GM18519 (cell line): Measurements from ENCODE around the gene NTS.

Experiments
- ATAC-seq: cut with Tn5 transposase; IDR thresholded peaks from one replicate; pipeline ENCODE4 v1.9.1; 2021; ENCODE audit warnings: mild to moderate bottlenecking, moderate library complexity; ENCODE audit not compliant: unreplicated experiment, low FRiP score

The NTS gene

GRCh38 chr12:85874031-85874461, at the start of gene NTS:
Gene NTS (plus strand): TSS chr12:85874295. CDS start chr12:85874404, 109 bp downstream.
- ATAC-seq, result peak; percentile 85

- ATAC-seq, result no peak
These were observed 48.3 kb upstream of the NTS start for GRCh38 chr12:85825746-85826145.

- ATAC-seq, result no peak
These were observed 45.5 kb upstream of the NTS start for GRCh38 chr12:85828576-85828975.

GRCh38 chr12:85829391-85829790, 44.7 kb upstream of the NTS start:
- no peak for ATAC-seq

- no peak for ATAC-seq
These were observed 42.6 kb upstream of the NTS start for GRCh38 chr12:85831327-85831990.

- ATAC-seq, result no peak
These were observed 40.5 kb upstream of the NTS start for GRCh38 chr12:85833579-85833978.

- no peak for ATAC-seq
These were observed 39.7 kb upstream of the NTS start for GRCh38 chr12:85834378-85834777.

GRCh38 chr12:85835426-85836196, 38.5 kb upstream of the NTS start:
- ATAC-seq, result no peak

GRCh38 chr12:85836197-85837090, 37.7 kb upstream of the NTS start, which contains the start of gene RASSF9:
Gene RASSF9 (minus strand): TSS chr12:85836409. CDS start chr12:85836201, 208 bp downstream.
- ATAC-seq, result no peak

GRCh38 chr12:85843606-85844310, 30.3 kb upstream of the NTS start:
- no peak for ATAC-seq

- no peak for ATAC-seq
These were observed 24.8 kb upstream of the NTS start for GRCh38 chr12:85849344-85849743.

GRCh38 chr12:85855305-85855704, 18.8 kb upstream of the NTS start:
- no peak for ATAC-seq

GRCh38 chr12:85856966-85857365, 17.1 kb upstream of the NTS start:
- no peak for ATAC-seq

GRCh38 chr12:85865890-85866289, 8.2 kb upstream of the NTS start:
- no peak for ATAC-seq

GRCh38 chr12:85866986-85867776, 6.9 kb upstream of the NTS start:
- peak; percentile 91 for ATAC-seq

GRCh38 chr12:85872497-85873091, 1.5 kb upstream of the NTS start:
- peak; percentile 77 for ATAC-seq

- no peak for ATAC-seq
These were observed 3.4 kb downstream of the NTS start for GRCh38 chr12:85877459-85877858.

GRCh38 chr12:85883763-85884162, 9.7 kb downstream of the NTS start:
- no peak for ATAC-seq

- ATAC-seq, result no peak
These were observed 20.6 kb downstream of the NTS start for GRCh38 chr12:85894653-85895052.
